MCF 10A (cell line): Measurements from ENCODE around the gene RNU6-9. TPM values are rescaled to one million over a fixed set of nuclear protein-coding genes. Genes with fewer than 3 reads are reported as not detected.

Experiments used
- BruUV-seq: library from RNA; stranded (reverse); fragments of 400-500 nt; replicated peaks from 2 replicates; lab custom pipeline; 2021; lab: Mats Ljungman, UMichigan
- CTCF ChIA-PET: fragments of 300-600 bp; sonication (Branson Sonifier 250); formaldehyde crosslinking; extraction: SDS; loops from one replicate; lab custom pipeline; 2021; ENCODE audit warnings: antibody characterized with exemption, inconsistent platforms; lab: Yijun Ruan, JAX
- POLR2A ChIA-PET: fragments of 300-600, 350-650 bp; sonication (Branson Sonifier 250); formaldehyde crosslinking; extraction: SDS; loops from one replicate; lab custom pipeline; 2020; ENCODE audit warnings: antibody characterized with exemption, inconsistent platforms; lab: Yijun Ruan, JAX
- DNase-seq: peaks from one replicate; pipeline ENCODE4 v3.0.0-alpha.2; 2018; ENCODE audit not compliant: unreplicated experiment
- H3K27ac Mint-ChIP-seq: one replicate; pipeline ENCODE4 v1.8.0; 2022; ENCODE audit warnings: mild to moderate bottlenecking, low read depth, mixed read lengths; ENCODE audit not compliant: unreplicated experiment
- H3K27me3 Mint-ChIP-seq: one replicate; pipeline ENCODE4 v1.8.0; 2022; ENCODE audit warnings: mixed read lengths; ENCODE audit not compliant: insufficient read depth, unreplicated experiment
- H3K36me3 Mint-ChIP-seq: one replicate; pipeline ENCODE4 v1.8.0; 2022; ENCODE audit warnings: mild to moderate bottlenecking, moderate library complexity, mixed read lengths; ENCODE audit not compliant: insufficient read depth, unreplicated experiment
- H3K4me1 Mint-ChIP-seq: one replicate; pipeline ENCODE4 v1.8.0; 2022; ENCODE audit warnings: mixed read lengths; ENCODE audit not compliant: insufficient read depth, unreplicated experiment
- H3K4me3 Mint-ChIP-seq: one replicate; pipeline ENCODE4 v1.8.0; 2022; ENCODE audit warnings: mild to moderate bottlenecking, moderate library complexity, mixed read lengths; ENCODE audit not compliant: unreplicated experiment
- H3K9me3 Mint-ChIP-seq: one replicate; pipeline ENCODE4 v1.8.0; 2022; ENCODE audit warnings: mixed read lengths; ENCODE audit not compliant: unreplicated experiment
- intact Hi-C: fragments of 100-400 bp; cut with micrococcal nuclease; formaldehyde crosslinking; loops from 2 replicates; pipeline ENCODE4 v1.14.1; 2022
- total RNA-seq: library from RNA; stranded (reverse); gene quantifications from 2 replicates; pipeline ENCODE4 v1.2.3, GENCODE V29; 2022
- TF ChIP-seq, protein P1 (sequence below): fragments of 200-600 bp; IDR thresholded peaks from one replicate; pipeline ENCODE4 v1.8.0; 2022; ENCODE audit warnings: antibody characterized with exemption, mild to moderate bottlenecking; ENCODE audit not compliant: unreplicated experiment

Gene RNU6-9
- total RNA-seq, 1 experiment from 2014 or later: not detected

DNA sequence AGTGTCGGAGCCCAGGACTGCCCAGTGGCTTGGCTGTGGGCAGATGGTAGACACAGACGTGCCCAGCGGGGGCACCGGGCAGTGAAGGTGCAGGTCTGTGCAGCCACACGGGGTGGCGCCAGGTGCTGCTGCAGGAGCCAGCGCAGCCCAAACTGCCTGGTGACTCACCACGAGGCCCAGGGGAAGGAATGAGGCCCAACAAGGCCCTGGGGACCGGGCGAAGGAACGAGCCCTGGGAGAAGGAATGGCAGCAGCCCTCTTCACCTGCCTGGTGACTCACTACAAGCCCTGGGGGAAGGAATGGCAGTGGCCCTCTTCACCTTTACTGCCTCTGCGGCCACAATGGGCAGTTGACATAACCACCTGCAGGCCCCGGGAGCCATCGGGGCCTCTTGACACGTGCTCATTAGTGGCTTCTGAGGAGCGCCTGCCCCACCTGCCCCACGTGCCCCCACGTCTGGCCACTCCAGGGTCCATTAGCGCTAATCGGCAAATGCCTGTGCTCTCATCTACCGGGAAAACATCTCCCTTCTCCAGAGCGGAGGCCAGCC is 9.5 kb upstream of the RNU6-9 start:
- no peaks in the 10 kb centered on the region for H3K27me3 Mint-ChIP-seq
- no TSS peak for BruUV-seq
- H3K9me3 Mint-ChIP-seq: no peaks in the 10 kb centered on the region
- POLR2A ChIA-PET: interaction anchor here (1.5 kb wide), 1 partner anchor 9 kb away, joined by 8 read pairs; the partner anchor contains the start of genes MED16 and RNU6-9
- no peak overlapping the region for H3K27ac Mint-ChIP-seq
- H3K4me3 Mint-ChIP-seq: no peak overlapping the region
- H3K4me1 Mint-ChIP-seq: peaks cover 14% of the 10 kb centered on the region
- peaks cover 63% of the 10 kb centered on the region for H3K36me3 Mint-ChIP-seq
- intact Hi-C loops: loop anchor here (1.0 kb wide), 1 partner anchor 34 kb away; the partner anchor contains the start of gene KISS1R
- TF ChIP-seq, protein P1, sequence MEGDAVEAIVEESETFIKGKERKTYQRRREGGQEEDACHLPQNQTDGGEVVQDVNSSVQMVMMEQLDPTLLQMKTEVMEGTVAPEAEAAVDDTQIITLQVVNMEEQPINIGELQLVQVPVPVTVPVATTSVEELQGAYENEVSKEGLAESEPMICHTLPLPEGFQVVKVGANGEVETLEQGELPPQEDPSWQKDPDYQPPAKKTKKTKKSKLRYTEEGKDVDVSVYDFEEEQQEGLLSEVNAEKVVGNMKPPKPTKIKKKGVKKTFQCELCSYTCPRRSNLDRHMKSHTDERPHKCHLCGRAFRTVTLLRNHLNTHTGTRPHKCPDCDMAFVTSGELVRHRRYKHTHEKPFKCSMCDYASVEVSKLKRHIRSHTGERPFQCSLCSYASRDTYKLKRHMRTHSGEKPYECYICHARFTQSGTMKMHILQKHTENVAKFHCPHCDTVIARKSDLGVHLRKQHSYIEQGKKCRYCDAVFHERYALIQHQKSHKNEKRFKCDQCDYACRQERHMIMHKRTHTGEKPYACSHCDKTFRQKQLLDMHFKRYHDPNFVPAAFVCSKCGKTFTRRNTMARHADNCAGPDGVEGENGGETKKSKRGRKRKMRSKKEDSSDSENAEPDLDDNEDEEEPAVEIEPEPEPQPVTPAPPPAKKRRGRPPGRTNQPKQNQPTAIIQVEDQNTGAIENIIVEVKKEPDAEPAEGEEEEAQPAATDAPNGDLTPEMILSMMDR: peak; percentile 40
- DNase-seq: peak; percentile 79
- CTCF ChIA-PET: no interaction called here

DNA sequence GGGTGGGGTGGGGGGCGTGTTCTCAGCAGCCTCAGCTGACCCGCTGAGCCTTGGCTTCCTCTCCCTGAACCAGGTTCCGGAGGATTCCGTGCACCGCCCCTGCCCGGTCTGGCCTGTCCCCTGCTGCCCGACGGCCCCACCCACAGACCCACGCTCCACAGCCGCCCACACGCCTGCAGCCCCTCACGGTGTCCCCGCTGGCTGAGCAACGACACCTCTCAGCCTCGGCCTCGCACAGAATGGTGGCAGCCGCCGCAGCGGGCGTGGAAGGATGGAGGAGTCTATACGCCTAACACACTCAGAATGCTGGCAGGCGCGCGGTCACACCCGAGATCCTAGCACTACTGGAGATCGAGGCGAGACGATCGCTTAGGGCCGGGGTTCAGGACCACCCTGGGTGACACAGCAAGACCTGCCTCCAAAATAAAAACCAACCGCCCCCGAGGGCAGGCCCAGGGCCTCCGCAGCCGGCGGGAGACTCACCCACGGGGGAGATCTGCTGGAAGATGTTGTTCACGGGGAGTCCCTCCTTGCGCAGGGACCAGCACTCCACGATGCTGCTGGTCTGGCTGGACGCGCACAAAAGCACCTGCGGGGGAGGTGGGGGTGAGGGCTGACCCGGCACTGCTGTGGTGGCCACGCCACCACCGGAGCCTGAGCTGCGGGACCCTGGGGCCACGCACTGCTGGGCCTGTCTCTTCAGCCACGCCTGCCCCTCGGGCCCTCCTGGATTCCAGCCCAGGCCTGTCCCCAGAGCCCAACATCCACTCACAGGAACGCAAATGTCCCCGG is 8.7 kb upstream of the RNU6-9 start:
- CTCF ChIA-PET: interaction anchor here (0.5 kb wide), 1 partner anchor 75 kb away, joined by 3 read pairs; no protein-coding TSS in a partner anchor
- Mint-ChIP-seq H3K4me3 (no peak overlapping the region), H3K27me3 (no peaks in the 10 kb centered on the region), H3K36me3 (peaks cover 54% of the 10 kb centered on the region), H3K9me3 (no peaks in the 10 kb centered on the region), H3K4me1 (peaks cover 9% of the 10 kb centered on the region), H3K27ac (no peak overlapping the region)
- intact Hi-C loops: no loop called here
- POLR2A ChIA-PET: no interaction called here
- TF ChIP-seq, protein P1: no peak
- BruUV-seq: no TSS peak
- no peak for DNase-seq

DNA sequence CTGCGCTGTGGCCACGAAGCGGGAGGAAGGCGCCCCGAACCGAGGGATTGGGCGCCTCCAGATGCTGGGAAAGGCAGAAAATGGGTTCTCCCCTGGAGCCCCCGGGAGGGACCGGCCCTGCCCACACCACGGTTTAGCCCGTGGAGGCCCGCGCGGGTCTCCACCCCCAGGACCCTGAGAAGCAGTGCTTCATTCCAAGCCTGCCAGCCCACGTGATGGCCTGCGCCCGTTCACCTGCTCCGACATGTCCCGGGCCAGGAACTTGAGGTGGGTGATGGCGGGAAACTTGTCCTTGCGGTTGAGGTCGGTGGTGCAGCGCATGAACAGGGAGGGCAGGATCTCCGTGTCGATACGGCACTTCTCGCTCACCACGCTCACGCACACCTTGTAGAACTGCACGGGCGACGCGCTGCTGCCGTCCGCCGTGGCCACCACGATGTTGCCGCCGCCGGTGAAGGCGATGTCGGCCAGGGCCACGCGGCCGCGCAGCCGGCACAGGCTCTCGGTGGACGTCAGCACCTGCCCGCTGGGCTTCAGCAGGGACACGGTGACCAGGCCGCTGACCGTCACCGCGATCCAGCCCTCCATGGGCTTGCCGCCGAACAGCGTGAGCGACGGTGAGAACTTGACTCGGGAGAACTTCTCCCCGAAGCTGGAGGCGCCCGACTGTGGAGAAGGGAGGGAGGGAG is 7.6 kb upstream of the RNU6-9 start:
- POLR2A ChIA-PET: no interaction called here
- no peak overlapping the region for H3K27ac Mint-ChIP-seq
- no peak overlapping the region for H3K4me3 Mint-ChIP-seq
- no peaks in the 10 kb centered on the region for H3K9me3 Mint-ChIP-seq
- CTCF ChIA-PET: no interaction called here
- no peaks in the 10 kb centered on the region for H3K27me3 Mint-ChIP-seq
- BruUV-seq: no TSS peak
- TF ChIP-seq, protein P1: no peak
- no peak for DNase-seq
- intact Hi-C loops: no loop called here
- peaks cover 53% of the 10 kb centered on the region for H3K36me3 Mint-ChIP-seq
- peaks cover 9% of the 10 kb centered on the region for H3K4me1 Mint-ChIP-seq

DNA sequence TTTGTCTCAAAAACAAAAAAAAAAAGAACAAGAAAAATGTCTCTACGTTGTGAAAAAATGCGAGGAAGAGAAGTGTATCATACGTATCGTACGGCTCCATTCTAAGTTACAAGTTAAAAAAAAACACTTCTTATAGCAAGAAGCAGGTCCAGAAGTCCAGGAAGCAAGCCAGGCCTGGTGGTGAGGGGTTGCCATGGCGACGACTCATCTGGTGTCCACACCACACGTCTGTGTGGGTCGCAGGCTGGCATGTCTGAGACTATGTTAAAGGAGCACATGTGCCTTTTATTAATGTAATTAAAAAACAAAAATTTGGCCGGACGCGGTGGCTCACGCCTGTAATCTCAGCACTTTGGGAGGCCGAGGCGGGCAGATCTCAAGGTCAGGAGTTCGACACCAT is 6.2 kb upstream of the RNU6-9 start:
- Mint-ChIP-seq H3K27me3 (no peaks in the 10 kb centered on the region), H3K36me3 (peaks cover 44% of the 10 kb centered on the region), H3K27ac (no peak overlapping the region), H3K4me3 (no peak overlapping the region), H3K4me1 (peaks cover 9% of the 10 kb centered on the region), H3K9me3 (no peaks in the 10 kb centered on the region)
- ChIA-PET CTCF (no interaction called here), POLR2A (no interaction called here)
- BruUV-seq: no TSS peak
- no peak for DNase-seq
- TF ChIP-seq, protein P1: no peak
- intact Hi-C loops: no loop called here
